Smooth muscle cell (in vitro differentiated cells): ENCODE results near the gene CCDC13. TPM values are rescaled to one million over a fixed set of nuclear protein-coding genes. Genes with fewer than 3 reads are reported as not detected.

Experiments
- DNase-seq: peaks from one replicate; lab custom pipeline; 2025; ENCODE audit not compliant: unreplicated experiment; lab: John Stamatoyannopoulos, UW
- H2AFZ ChIP-seq: fragments of 200-600 bp; sonication (generic); 2 replicates; pipeline ENCODE4 v1.6.0; 2016; ENCODE audit warnings: antibody characterized with exemption, low read depth, mild to moderate bottlenecking
- H3F3A ChIP-seq: fragments of 200-600 bp; sonication (generic); 2 replicates; pipeline ENCODE4 v1.6.0; 2017; ENCODE audit warnings: antibody characterized with exemption, low read depth
- H3K27ac ChIP-seq: fragments of 200-600 bp; sonication (generic); 2 replicates; pipeline ENCODE4 v1.5.1; 2016; ENCODE audit warnings: low read depth, mild to moderate bottlenecking
- H3K27me3 ChIP-seq: fragments of 200-600 bp; sonication (generic); 2 replicates; pipeline ENCODE4 v1.6.1; 2016; ENCODE audit warnings: low read depth, mild to moderate bottlenecking
- H3K36me3 ChIP-seq: fragments of 200-600 bp; sonication (generic); 2 replicates; pipeline ENCODE4 v1.5.1; 2016; ENCODE audit warnings: low read depth
- H3K4me1 ChIP-seq: fragments of 200-600 bp; sonication (generic); 2 replicates; pipeline ENCODE4 v1.5.1; 2016; ENCODE audit warnings: low read depth
- H3K4me2 ChIP-seq: fragments of 200-600 bp; sonication (generic); 2 replicates; pipeline ENCODE4 v1.6.0; 2016; ENCODE audit warnings: mild to moderate bottlenecking
- H3K4me3 ChIP-seq: fragments of 200-600 bp; sonication (generic); 2 replicates; pipeline ENCODE4 v1.5.1; 2016; ENCODE audit warnings: mild to moderate bottlenecking
- H3K79me2 ChIP-seq: fragments of 200-600 bp; sonication (generic); 2 replicates; pipeline ENCODE4 v1.6.0; 2016; ENCODE audit warnings: low read depth, mild to moderate bottlenecking
- H3K9ac ChIP-seq: fragments of 200-600 bp; sonication (generic); 2 replicates; pipeline ENCODE4 v1.6.0; 2016; ENCODE audit warnings: low read depth
- H3K9me3 ChIP-seq: fragments of 200-600 bp; sonication (generic); replicated peaks from 2 replicates; pipeline ENCODE4 v1.5.1; 2016; ENCODE audit warnings: low read depth
- H4K20me1 ChIP-seq: fragments of 200-600 bp; sonication (generic); 2 replicates; pipeline ENCODE4 v1.6.0; 2016; ENCODE audit warnings: low read depth
- CTCF ChIP-seq: fragments of 200-600 bp; sonication (generic); IDR thresholded peaks from 2 replicates; pipeline ENCODE4 v1.5.1; 2017; ENCODE audit warnings: borderline replicate concordance, mild to moderate bottlenecking, antibody characterized with exemption; ENCODE audit not compliant: insufficient read depth, poor library complexity, severe bottlenecking
- WGBS: methylation state at CpG from one replicate; pipeline ENCODE4 v1.1.7; 2016; ENCODE audit warnings: low lambda C conversion rate; 5-methylcytosine and 5-hydroxymethylcytosine counted together
- polyA plus RNA-seq: library from polyadenylated mRNA; unstranded; fragments of >200 nt; fragmentation: Nextera tagmentation; extraction: Ambion mirVana; gene quantifications from 2 replicates; pipeline ENCODE4 v1.2.1, GENCODE V29; 2016
- total RNA-seq: library from RNA; depleted of rRNA; stranded (reverse); fragments of >200 nt; gene quantifications from 2 replicates; pipeline ENCODE4 v1.2.3, GENCODE V29; 2014

The CCDC13 gene
- total and polyA plus RNA-seq, 2 experiments from 2014 or later, result not detected

GRCh38 chr3:42801048-42801620 lies 28.1 kb upstream of the CCDC13 start:
- H3K4me3 ChIP-seq, result peak overlapping the region; percentile 94
- peaks cover 52% of the 10 kb centered on the region for H3K79me2 ChIP-seq
- WGBS, result 88% methylated on average over 3 of the region's 3 CpGs
- H3K27ac ChIP-seq, result no peak overlapping the region
- no peaks in the 10 kb centered on the region for H3K9me3 ChIP-seq
- H3K27me3 ChIP-seq, result no peaks in the 10 kb centered on the region
- H3K4me2 ChIP-seq, result peak overlapping the region; percentile 100
- H2AFZ ChIP-seq, result no peak overlapping the region
- no peak for DNase-seq
- H3F3A ChIP-seq, result peaks cover 12% of the 10 kb centered on the region
- no peak overlapping the region for H3K9ac ChIP-seq
- TF ChIP-seq CTCF, result no peak
- peaks cover 34% of the 10 kb centered on the region for H3K4me1 ChIP-seq
- peaks cover 46% of the 10 kb centered on the region for H4K20me1 ChIP-seq
- H3K36me3 ChIP-seq, result no peaks in the 10 kb centered on the region

- no peak for DNase-seq
- H3K27ac ChIP-seq, result no peak overlapping the region
- H2AFZ ChIP-seq, result no peak overlapping the region
- peaks cover 55% of the 10 kb centered on the region for H4K20me1 ChIP-seq
- no peak overlapping the region for H3K4me2 ChIP-seq
- TF ChIP-seq CTCF, result no peak
- WGBS, result 100% methylated on average over 2 of the region's 2 CpGs
- no peaks in the 10 kb centered on the region for H3K9me3 ChIP-seq
- H3K79me2 ChIP-seq, result peaks cover 61% of the 10 kb centered on the region
- no peak overlapping the region for H3K9ac ChIP-seq
- no peaks in the 10 kb centered on the region for H3K36me3 ChIP-seq
- H3K27me3 ChIP-seq, result no peaks in the 10 kb centered on the region
- H3F3A ChIP-seq, result peaks cover 12% of the 10 kb centered on the region
- H3K4me3 ChIP-seq, result no peak overlapping the region
- H3K4me1 ChIP-seq, result peaks cover 34% of the 10 kb centered on the region
Measured at GRCh38 chr3:42800251-42800650, 27.2 kb upstream of the CCDC13 start.

- DNase-seq, result no peak
- Histone ChIP-seq H3K79me2 (peaks cover 68% of the 10 kb centered on the region), H3K27ac (no peak overlapping the region), H3K4me3 (no peak overlapping the region), H2AFZ (no peak overlapping the region), H3K4me1 (peaks cover 28% of the 10 kb centered on the region), H3K36me3 (no peaks in the 10 kb centered on the region), H3K9ac (no peak overlapping the region), H3K9me3 (no peaks in the 10 kb centered on the region), H3F3A (peaks cover 12% of the 10 kb centered on the region), H3K4me2 (no peak overlapping the region), H3K27me3 (no peaks in the 10 kb centered on the region), H4K20me1 (peaks cover 64% of the 10 kb centered on the region)
- no peak for TF ChIP-seq CTCF
- 84% methylated on average over 7 of the region's 7 CpGs for WGBS
Measured at GRCh38 chr3:42799376-42799775, 26.3 kb upstream of the CCDC13 start.

GRCh38 chr3:42796332-42796885 lies 23.4 kb upstream of the CCDC13 start:
- no peaks in the 10 kb centered on the region for H3F3A ChIP-seq
- DNase-seq, result no peak
- no peak overlapping the region for H2AFZ ChIP-seq
- H3K4me3 ChIP-seq, result no peak overlapping the region
- 91% methylated on average over 4 of the region's 5 CpGs for WGBS
- H3K79me2 ChIP-seq, result peaks cover 64% of the 10 kb centered on the region
- H3K4me2 ChIP-seq, result no peak overlapping the region
- peaks cover 10% of the 10 kb centered on the region for H3K36me3 ChIP-seq
- TF ChIP-seq CTCF, result no peak
- peaks cover 7% of the 10 kb centered on the region for H3K4me1 ChIP-seq
- no peaks in the 10 kb centered on the region for H3K27me3 ChIP-seq
- H4K20me1 ChIP-seq, result peaks cover 65% of the 10 kb centered on the region
- no peak overlapping the region for H3K27ac ChIP-seq
- H3K9ac ChIP-seq, result no peak overlapping the region
- H3K9me3 ChIP-seq, result no peaks in the 10 kb centered on the region
